Natural killer cell (primary cell): Measurements from ENCODE around the gene KDM5B. TPM values are rescaled to one million over a fixed set of nuclear protein-coding genes. Genes with fewer than 3 reads are reported as not detected.

ENCODE experiments used
- ATAC-seq, 3 donors: fragments of 150-1000 bp in 2 of 3; fragments of 200-7000 bp in 1 of 3; cut with Tn5 transposase; 1 replicate in 1 of 3; 2 replicates in 2 of 3; pipeline ENCODE4 v1.10.0; 2021; ENCODE audit warnings: mild to moderate bottlenecking in 2 of 3, moderate library complexity in 2 of 3
- DNase-seq, 2 donors: peaks; one replicate each; pipeline versions ENCODE4 v3.0.0 to v3.0.0-alpha.2; 2013 to 2021; ENCODE audit warnings: mixed read lengths in 1 of 2
- H3K27ac ChIP-seq: one replicate; pipeline ENCODE4 v1.5.1; 2013; ENCODE audit warnings: mild to moderate bottlenecking, low read length
- H3K27me3 ChIP-seq: one replicate; pipeline ENCODE4 v1.6.1; 2013; ENCODE audit warnings: low read length; ENCODE audit not compliant: control insufficient read depth, insufficient read depth
- H3K36me3 ChIP-seq: one replicate; pipeline ENCODE4 v1.6.1; 2013; ENCODE audit warnings: low read length; ENCODE audit not compliant: control insufficient read depth, insufficient read depth
- H3K4me1 ChIP-seq: one replicate; pipeline ENCODE4 v1.6.1; 2013; ENCODE audit warnings: low read length; ENCODE audit not compliant: control insufficient read depth, insufficient read depth
- H3K4me3 ChIP-seq: one replicate; pipeline ENCODE4 v1.5.1; 2013; ENCODE audit warnings: low read length
- H3K9me3 ChIP-seq: one replicate; pipeline ENCODE4 v1.6.1; 2013; ENCODE audit warnings: low read length; ENCODE audit not compliant: control insufficient read depth, insufficient read depth
- H3K27ac Mint-ChIP-seq, 2 donors: one replicate each; pipeline ENCODE4 v1.8.0; 2022; ENCODE audit warnings: mild to moderate bottlenecking in 2 of 2, mixed read lengths in 2 of 2, moderate library complexity in 1 of 2
- H3K27me3 Mint-ChIP-seq, 2 donors: one replicate each; pipeline ENCODE4 v1.8.0; 2022; ENCODE audit warnings: low read depth in 2 of 2, mixed read lengths in 2 of 2
- H3K36me3 Mint-ChIP-seq: one replicate; pipeline ENCODE4 v1.8.0; 2022; ENCODE audit warnings: mixed read lengths
- H3K4me1 Mint-ChIP-seq, 2 donors: one replicate each; pipeline ENCODE4 v1.8.0; 2022; ENCODE audit warnings: mixed read lengths in 2 of 2
- H3K4me3 Mint-ChIP-seq: one replicate; pipeline ENCODE4 v1.8.0; 2022; ENCODE audit warnings: mild to moderate bottlenecking, moderate library complexity, mixed read lengths
- H3K9me3 Mint-ChIP-seq, 2 donors: one replicate each; pipeline ENCODE4 v1.8.0; 2022; ENCODE audit warnings: mixed read lengths in 2 of 2
- WGBS: methylation state at CpG from one replicate; pipeline ENCODE4 v1.1.7; 2013; ENCODE audit warnings: missing lambda C conversion rate; ENCODE audit not compliant: insufficient coverage; 5-methylcytosine and 5-hydroxymethylcytosine counted together
- intact Hi-C: fragments of 100-400 bp; cut with micrococcal nuclease; formaldehyde crosslinking; loops from one replicate; pipeline ENCODE4 v1.14.2; 2022
- total RNA-seq, 4 donors: library from RNA; stranded (reverse); fragments of 120-200 nt in 1 of 4; gene quantifications; one replicate each; pipeline versions ENCODE4 v1.2.3 to v1.2.4, GENCODE V29; 2013 to 2022
- TF ChIP-seq, protein P1 (sequence below): fragments of 200-600 bp; IDR thresholded peaks from one replicate; pipeline ENCODE4 v1.8.0; 2022; ENCODE audit warnings: antibody characterized with exemption

Gene KDM5B
- total RNA-seq, 3 donors from 2014 or later (not counting 1 experiment from before 2014, with no cell fraction given) = 107 to 121 (median 108) TPM

GRCh38 chr1:202752774-202753173 lies 55.4 kb downstream of the KDM5B start:
- no peak overlapping the region for H3K4me3 Mint-ChIP-seq
- Histone ChIP-seq H3K9me3 (no peaks in the 10 kb centered on the region), H3K27me3 (no peaks in the 10 kb centered on the region), H3K4me1 (no peaks in the 10 kb centered on the region), H3K36me3 (peaks cover 71% of the 10 kb centered on the region), H3K4me3 (no peak overlapping the region), H3K27ac (no peak overlapping the region)
- intact Hi-C loops = no loop called here
- no peak overlapping the region for H3K27ac Mint-ChIP-seq
- TF ChIP-seq, protein P1, sequence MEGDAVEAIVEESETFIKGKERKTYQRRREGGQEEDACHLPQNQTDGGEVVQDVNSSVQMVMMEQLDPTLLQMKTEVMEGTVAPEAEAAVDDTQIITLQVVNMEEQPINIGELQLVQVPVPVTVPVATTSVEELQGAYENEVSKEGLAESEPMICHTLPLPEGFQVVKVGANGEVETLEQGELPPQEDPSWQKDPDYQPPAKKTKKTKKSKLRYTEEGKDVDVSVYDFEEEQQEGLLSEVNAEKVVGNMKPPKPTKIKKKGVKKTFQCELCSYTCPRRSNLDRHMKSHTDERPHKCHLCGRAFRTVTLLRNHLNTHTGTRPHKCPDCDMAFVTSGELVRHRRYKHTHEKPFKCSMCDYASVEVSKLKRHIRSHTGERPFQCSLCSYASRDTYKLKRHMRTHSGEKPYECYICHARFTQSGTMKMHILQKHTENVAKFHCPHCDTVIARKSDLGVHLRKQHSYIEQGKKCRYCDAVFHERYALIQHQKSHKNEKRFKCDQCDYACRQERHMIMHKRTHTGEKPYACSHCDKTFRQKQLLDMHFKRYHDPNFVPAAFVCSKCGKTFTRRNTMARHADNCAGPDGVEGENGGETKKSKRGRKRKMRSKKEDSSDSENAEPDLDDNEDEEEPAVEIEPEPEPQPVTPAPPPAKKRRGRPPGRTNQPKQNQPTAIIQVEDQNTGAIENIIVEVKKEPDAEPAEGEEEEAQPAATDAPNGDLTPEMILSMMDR = no peak
- H3K4me1 Mint-ChIP-seq = no peaks in the 10 kb centered on the region
- no peaks in the 10 kb centered on the region for H3K27me3 Mint-ChIP-seq
- 88% methylated on average over 3 of the region's 3 CpGs for WGBS
- no peak for ATAC-seq
- no peak for DNase-seq
- no peaks in the 10 kb centered on the region for H3K9me3 Mint-ChIP-seq
- peaks cover 18% of the 10 kb centered on the region for H3K36me3 Mint-ChIP-seq

DNA sequence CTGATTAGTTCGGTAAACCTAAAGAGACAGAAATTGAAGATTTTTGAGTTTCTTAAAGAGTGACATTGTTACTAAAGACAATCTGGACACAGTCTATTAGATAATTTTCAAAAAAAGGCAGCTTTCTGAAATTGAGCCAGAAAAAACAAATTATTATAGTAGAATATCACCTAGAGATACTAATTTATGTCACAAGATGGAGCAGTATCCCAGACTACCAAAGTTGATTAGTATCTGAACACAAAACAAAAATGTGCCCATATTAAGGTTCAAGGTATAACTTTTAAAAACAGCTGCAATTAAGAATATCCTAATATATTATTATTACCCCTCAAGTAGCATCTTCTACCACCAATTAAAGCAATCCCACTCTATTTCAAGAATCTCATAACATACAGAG lies 57.5 kb downstream of the KDM5B start:
- intact Hi-C loops = loop anchor here (1.0 kb wide), 2 partner anchors 102 to 249 kb away; no protein-coding TSS in a partner anchor
- Mint-ChIP-seq H3K9me3 (no peaks in the 10 kb centered on the region), H3K4me3 (no peak overlapping the region), H3K27me3 (no peaks in the 10 kb centered on the region), H3K27ac (no peak overlapping the region), H3K4me1 (no peaks in the 10 kb centered on the region), H3K36me3 (peaks cover 26% of the 10 kb centered on the region)
- TF ChIP-seq, protein P1 = no peak
- H3K9me3 ChIP-seq = no peaks in the 10 kb centered on the region
- H3K36me3 ChIP-seq = peaks cover 59% of the 10 kb centered on the region
- no peak overlapping the region for H3K4me3 ChIP-seq
- no peaks in the 10 kb centered on the region for H3K4me1 ChIP-seq
- no peaks in the 10 kb centered on the region for H3K27me3 ChIP-seq
- peak in 1 of 2 donors; percentile 19 for DNase-seq
- H3K27ac ChIP-seq = no peak overlapping the region
- ATAC-seq = no peak
- WGBS = 100% methylated on average over 1 of the region's 1 CpG

DNA sequence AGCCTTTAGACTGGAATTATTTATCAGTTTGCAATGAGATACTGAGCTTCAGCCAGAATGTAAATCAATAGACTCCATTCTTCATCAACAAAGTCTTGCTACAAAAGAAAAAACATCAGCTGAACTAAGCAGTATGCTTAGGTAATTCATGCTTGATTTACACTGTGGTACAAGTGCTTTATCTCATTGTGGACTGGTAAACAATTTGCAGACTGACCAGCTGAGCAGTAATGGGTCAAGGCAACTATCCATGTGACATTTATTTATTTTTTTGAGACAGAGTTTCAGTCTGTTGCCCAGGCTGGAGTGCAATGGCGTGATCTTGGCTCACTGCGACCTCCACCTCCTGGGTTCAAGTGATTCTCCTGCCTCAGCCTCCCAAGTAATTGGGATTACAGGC lies 58.2 kb downstream of the KDM5B start:
- H3K36me3 ChIP-seq = peaks cover 59% of the 10 kb centered on the region

More for the DNA sequence above, 58.2 kb downstream of the KDM5B start:
- DNase-seq (no peak), ATAC-seq (no peak)
- Mint-ChIP-seq H3K27ac (no peak overlapping the region), H3K4me3 (no peak overlapping the region), H3K27me3 (no peaks in the 10 kb centered on the region), H3K36me3 (peaks cover 25% of the 10 kb centered on the region), H3K4me1 (no peaks in the 10 kb centered on the region), H3K9me3 (no peaks in the 10 kb centered on the region)
- WGBS = 92% methylated on average over 2 of the region's 2 CpGs
- intact Hi-C loops = loop anchor here (1.0 kb wide), 2 partner anchors 102 to 249 kb away; no protein-coding TSS in a partner anchor
- Histone ChIP-seq H3K27me3 (no peaks in the 10 kb centered on the region), H3K9me3 (no peaks in the 10 kb centered on the region), H3K4me3 (no peak overlapping the region), H3K27ac (no peak overlapping the region), H3K4me1 (no peaks in the 10 kb centered on the region)
- TF ChIP-seq, protein P1 = no peak
